ENCODE results near the gene SLC4A3.

SLC4A3 gene

DNA sequence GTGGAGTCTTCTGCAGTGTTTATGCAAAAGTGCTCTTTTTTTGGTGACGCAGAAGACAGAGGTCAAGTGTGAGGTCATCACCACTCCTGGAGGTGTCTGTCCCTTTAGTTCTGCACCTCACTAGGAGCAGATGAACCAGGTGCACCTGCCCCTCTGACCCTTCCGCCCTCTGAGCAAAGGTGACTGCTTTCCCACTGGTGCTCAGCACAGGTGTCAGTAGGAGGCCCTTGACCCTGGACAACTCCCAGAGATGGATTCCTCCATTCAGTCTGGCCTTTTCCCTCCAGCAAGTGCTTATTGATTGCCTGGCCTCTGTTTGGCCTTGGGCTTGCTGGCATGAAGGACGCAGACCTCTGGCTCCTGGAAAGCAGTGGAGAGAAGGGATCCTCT lies 8.7 kb upstream of the SLC4A3 start:
- 100% methylated on average over 2 of the region's 3 CpGs for WGBS (ENCODE audit: insufficient coverage)
- POLR2A ChIA-PET: no interaction called here
- CTCF ChIA-PET: no interaction called here

GRCh38 chr2:219619235-219619634 lies 8.2 kb upstream of the SLC4A3 start:
- 100% methylated on average over 1 of the region's 4 CpGs for WGBS (ENCODE audit: insufficient coverage)
- DNase-seq: no peak
- Histone ChIP-seq H3K36me3 (ENCODE audit: control insufficient read depth in 4 of 4, insufficient read depth in 4 of 4, low read length in 3 of 4) (peaks cover 7 to 23% (median 17%) of the 10 kb centered on the region in 4 experiments), H3K4me3 (ENCODE audit: control insufficient read depth in 1 of 7, extremely low read depth in 1 of 7, insufficient read depth in 4 of 7, low read depth in 2 of 7, low read length in 6 of 7) (no peak overlapping the region), H3K4me1 (ENCODE audit: control extremely low read depth in 1 of 4, control insufficient read depth in 4 of 4, insufficient read depth in 4 of 4, low read length in 3 of 4) (no peaks in the 10 kb centered on the region), H3K27me3 (replicated peaks in 2 of 5; ENCODE audit: control insufficient read depth in 4 of 5, insufficient read depth in 5 of 5, low read length in 4 of 5) (peaks cover 0 to 3% (median 0%) of the 10 kb centered on the region in 5 experiments), H3K27ac (ENCODE audit: insufficient read depth in 1 of 2, low read depth in 1 of 2, low read length in 2 of 2, poor library complexity in 1 of 2, severe bottlenecking in 2 of 2) (no peak overlapping the region), H3K9me3 (ENCODE audit: control extremely low read depth in 1 of 5, control insufficient read depth in 4 of 5, insufficient read depth in 2 of 5, low read depth in 1 of 5, low read length in 4 of 5) (no peaks in the 10 kb centered on the region)
- ChIA-PET POLR2A (no interaction called here), CTCF (interaction anchor here (1.0 to 1.2 kb wide), 2 partner anchors 45 to 77 kb away, joined by 3 to 5 read pairs; no protein-coding TSS in a partner anchor)

More for the DNA sequence above, 8.7 kb upstream of the SLC4A3 start:
- DNase-seq: no peak
- Histone ChIP-seq H3K4me1 (ENCODE audit: control extremely low read depth in 1 of 4, control insufficient read depth in 4 of 4, insufficient read depth in 4 of 4, low read length in 3 of 4) (no peaks in the 10 kb centered on the region), H3K9me3 (ENCODE audit: control extremely low read depth in 1 of 5, control insufficient read depth in 4 of 5, insufficient read depth in 2 of 5, low read depth in 1 of 5, low read length in 4 of 5) (no peaks in the 10 kb centered on the region), H3K27me3 (replicated peaks in 2 of 5; ENCODE audit: control insufficient read depth in 4 of 5, insufficient read depth in 5 of 5, low read length in 4 of 5) (no peaks in the 10 kb centered on the region), H3K27ac (ENCODE audit: insufficient read depth in 1 of 2, low read depth in 1 of 2, low read length in 2 of 2, poor library complexity in 1 of 2, severe bottlenecking in 2 of 2) (no peak overlapping the region), H3K4me3 (ENCODE audit: control insufficient read depth in 1 of 7, extremely low read depth in 1 of 7, insufficient read depth in 4 of 7, low read depth in 2 of 7, low read length in 6 of 7) (no peak overlapping the region), H3K36me3 (ENCODE audit: control insufficient read depth in 4 of 4, insufficient read depth in 4 of 4, low read length in 3 of 4) (peaks cover 7 to 26% (median 19%) of the 10 kb centered on the region in 4 experiments)

DNA sequence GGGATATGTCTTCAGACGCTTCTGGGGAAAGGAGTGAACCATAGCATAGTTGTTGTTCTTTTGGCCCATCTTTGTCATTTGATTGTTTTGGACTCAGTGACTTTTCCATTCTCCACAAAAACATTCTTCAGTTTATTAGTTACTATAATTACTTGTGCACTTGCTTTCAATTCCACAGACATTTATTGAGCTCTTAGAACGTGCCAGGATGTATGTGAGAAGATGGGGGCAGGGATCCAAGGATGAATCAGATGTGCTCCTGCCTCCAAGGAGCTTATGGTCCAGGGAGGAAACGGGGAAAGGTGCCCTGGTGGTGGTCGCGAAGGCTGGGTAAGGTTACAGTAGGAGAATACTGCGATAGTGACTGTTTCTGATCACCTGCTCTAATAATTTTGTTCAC lies 6.9 kb upstream of the SLC4A3 start:
- ChIA-PET CTCF (interaction anchor here (1.2 to 1.3 kb wide), 2 partner anchors 9 to 47 kb away, joined by 4 to 5 read pairs; no protein-coding TSS in a partner anchor), POLR2A (no interaction called here)
- Histone ChIP-seq H3K27ac (ENCODE audit: insufficient read depth in 1 of 2, low read depth in 1 of 2, low read length in 2 of 2, poor library complexity in 1 of 2, severe bottlenecking in 2 of 2) (no peak overlapping the region), H3K4me3 (ENCODE audit: control insufficient read depth in 1 of 7, extremely low read depth in 1 of 7, insufficient read depth in 4 of 7, low read depth in 2 of 7, low read length in 6 of 7) (no peak overlapping the region), H3K36me3 (ENCODE audit: control insufficient read depth in 4 of 4, insufficient read depth in 4 of 4, low read length in 3 of 4) (peaks cover 3 to 12% (median 9%) of the 10 kb centered on the region in 4 experiments), H3K9me3 (ENCODE audit: control extremely low read depth in 1 of 5, control insufficient read depth in 4 of 5, insufficient read depth in 2 of 5, low read depth in 1 of 5, low read length in 4 of 5) (no peaks in the 10 kb centered on the region), H3K4me1 (ENCODE audit: control extremely low read depth in 1 of 4, control insufficient read depth in 4 of 4, insufficient read depth in 4 of 4, low read length in 3 of 4) (no peaks in the 10 kb centered on the region), H3K27me3 (replicated peaks in 2 of 5; ENCODE audit: control insufficient read depth in 4 of 5, insufficient read depth in 5 of 5, low read length in 4 of 5) (peaks cover 0 to 8% (median 2%) of the 10 kb centered on the region in 5 experiments)
- no peak for DNase-seq
- 95% methylated on average over 5 of the region's 6 CpGs for WGBS (ENCODE audit: insufficient coverage)

DNA sequence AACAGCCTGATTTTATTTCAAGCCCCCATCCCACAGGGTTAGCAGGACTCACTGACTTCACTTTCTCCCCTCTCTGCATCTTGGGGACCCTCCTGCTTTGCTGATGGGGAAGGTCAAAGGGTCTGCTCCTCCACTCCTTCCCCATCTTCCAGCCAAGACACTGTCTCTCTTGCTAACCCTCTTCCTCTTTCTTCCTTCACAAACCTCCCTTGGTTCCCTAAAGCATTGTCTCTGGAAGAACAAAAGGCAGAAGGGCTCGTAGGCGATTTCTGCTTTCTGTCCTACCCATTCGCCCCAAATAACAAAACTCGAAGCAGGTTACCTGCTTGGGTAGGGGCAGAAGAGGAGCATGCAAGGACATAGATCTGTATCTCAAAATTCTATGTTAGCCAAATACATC lies 5.5 kb upstream of the SLC4A3 start:
- no peaks in the 10 kb centered on the region for H3K36me3 ChIP-seq (ENCODE audit: control insufficient read depth in 4 of 4, insufficient read depth in 4 of 4, low read length in 3 of 4)
- no peaks in the 10 kb centered on the region for H3K4me1 ChIP-seq (ENCODE audit: control extremely low read depth in 1 of 4, control insufficient read depth in 4 of 4, insufficient read depth in 4 of 4, low read length in 3 of 4)
- no peak overlapping the region for H3K27ac ChIP-seq (ENCODE audit: insufficient read depth in 1 of 2, low read depth in 1 of 2, low read length in 2 of 2, poor library complexity in 1 of 2, severe bottlenecking in 2 of 2)
- no peak overlapping the region for H3K4me3 ChIP-seq (ENCODE audit: control insufficient read depth in 1 of 7, extremely low read depth in 1 of 7, insufficient read depth in 4 of 7, low read depth in 2 of 7, low read length in 6 of 7)
- ChIA-PET CTCF (interaction anchor here (1.2 kb wide), 1 partner anchor 27 kb away, joined by 3 read pairs; no protein-coding TSS in a partner anchor), POLR2A (no interaction called here)
- DNase-seq: no peak
- WGBS (ENCODE audit: insufficient coverage): 96% methylated on average over 3 of the region's 4 CpGs
- H3K27me3 ChIP-seq (replicated peaks in 2 of 5; ENCODE audit: control insufficient read depth in 4 of 5, insufficient read depth in 5 of 5, low read length in 4 of 5): peaks cover 0 to 14% (median 11%) of the 10 kb centered on the region in 5 experiments
- H3K9me3 ChIP-seq (ENCODE audit: control extremely low read depth in 1 of 5, control insufficient read depth in 4 of 5, insufficient read depth in 2 of 5, low read depth in 1 of 5, low read length in 4 of 5): no peaks in the 10 kb centered on the region

DNA sequence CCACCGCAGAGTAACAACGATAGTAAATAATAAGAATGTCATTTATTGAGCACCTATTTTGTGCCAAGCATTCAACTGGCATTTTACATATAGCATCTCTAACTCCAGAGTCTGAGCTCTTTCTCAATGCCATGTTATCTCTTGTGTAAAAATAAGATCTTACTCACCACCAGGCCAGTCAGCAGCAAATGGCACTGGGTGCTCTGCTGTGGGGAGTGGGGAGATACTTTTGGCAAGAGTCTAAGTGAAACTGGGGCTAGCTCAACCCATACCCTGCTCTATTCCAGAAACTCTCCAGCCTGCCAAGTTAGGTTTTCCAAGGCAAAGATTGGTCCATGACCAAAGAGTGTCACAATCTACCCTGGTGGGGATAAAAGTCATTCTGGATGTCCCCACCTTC lies 5.0 kb upstream of the SLC4A3 start:
- H3K9me3 ChIP-seq (ENCODE audit: control extremely low read depth in 1 of 5, control insufficient read depth in 4 of 5, insufficient read depth in 2 of 5, low read depth in 1 of 5, low read length in 4 of 5): no peaks in the 10 kb centered on the region
- no peaks in the 10 kb centered on the region for H3K36me3 ChIP-seq (ENCODE audit: control insufficient read depth in 4 of 4, insufficient read depth in 4 of 4, low read length in 3 of 4)
- POLR2A ChIA-PET: no interaction called here
- WGBS (ENCODE audit: insufficient coverage): no CpG with 5 or more reads among the region's 2 CpGs
- H3K4me3 ChIP-seq (ENCODE audit: control insufficient read depth in 1 of 7, extremely low read depth in 1 of 7, insufficient read depth in 4 of 7, low read depth in 2 of 7, low read length in 6 of 7): no peak overlapping the region
- no peak overlapping the region for H3K27ac ChIP-seq (ENCODE audit: insufficient read depth in 1 of 2, low read depth in 1 of 2, low read length in 2 of 2, poor library complexity in 1 of 2, severe bottlenecking in 2 of 2)
- no peak for DNase-seq
- CTCF ChIA-PET: interaction anchor here (0.8 to 1.2 kb wide), 2 partner anchors 27 to 62 kb away, joined by 3 read pairs; no protein-coding TSS in a partner anchor
- peaks cover 0 to 16% (median 15%) of the 10 kb centered on the region in 5 experiments for H3K27me3 ChIP-seq (replicated peaks in 2 of 5; ENCODE audit: control insufficient read depth in 4 of 5, insufficient read depth in 5 of 5, low read length in 4 of 5)
- H3K4me1 ChIP-seq (ENCODE audit: control extremely low read depth in 1 of 4, control insufficient read depth in 4 of 4, insufficient read depth in 4 of 4, low read length in 3 of 4): peaks cover 0 to 2% (median 0%) of the 10 kb centered on the region in 4 experiments

DNA sequence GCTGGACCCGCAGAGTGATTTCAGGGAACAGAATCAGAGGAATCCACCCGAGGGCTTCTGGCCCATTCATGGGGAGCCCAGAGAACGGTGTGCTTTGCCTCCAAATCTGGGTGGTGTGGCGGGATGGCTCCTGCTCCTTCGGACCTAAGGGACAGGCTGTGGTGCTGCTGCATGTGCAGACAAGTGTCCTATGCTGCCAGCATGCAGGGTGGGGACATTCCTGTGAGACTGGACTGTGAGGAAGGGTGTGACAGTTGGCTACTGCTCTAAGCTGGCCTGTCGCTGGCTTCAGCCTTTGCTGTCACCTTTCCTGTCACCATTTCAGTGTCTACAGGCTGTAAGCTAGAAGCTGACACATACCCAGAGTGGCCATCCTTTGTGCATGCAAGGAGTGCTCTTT lies 2.9 kb upstream of the SLC4A3 start:
- POLR2A ChIA-PET: no interaction called here
- no peak for DNase-seq
- no peaks in the 10 kb centered on the region for H3K36me3 ChIP-seq (ENCODE audit: control insufficient read depth in 4 of 4, insufficient read depth in 4 of 4, low read length in 3 of 4)
- no peak overlapping the region for H3K4me3 ChIP-seq (ENCODE audit: control insufficient read depth in 1 of 7, extremely low read depth in 1 of 7, insufficient read depth in 4 of 7, low read depth in 2 of 7, low read length in 6 of 7)
- WGBS (ENCODE audit: insufficient coverage): 93% methylated on average over 5 of the region's 6 CpGs
- no peak overlapping the region for H3K27ac ChIP-seq (ENCODE audit: insufficient read depth in 1 of 2, low read depth in 1 of 2, low read length in 2 of 2, poor library complexity in 1 of 2, severe bottlenecking in 2 of 2)
- H3K27me3 ChIP-seq (replicated peaks in 2 of 5; ENCODE audit: control insufficient read depth in 4 of 5, insufficient read depth in 5 of 5, low read length in 4 of 5): peaks cover 0 to 31% (median 17%) of the 10 kb centered on the region in 5 experiments
- peaks cover 0 to 23% (median 19%) of the 10 kb centered on the region in 4 experiments for H3K4me1 ChIP-seq (ENCODE audit: control extremely low read depth in 1 of 4, control insufficient read depth in 4 of 4, insufficient read depth in 4 of 4, low read length in 3 of 4)
- CTCF ChIA-PET: no interaction called here
- H3K9me3 ChIP-seq (ENCODE audit: control extremely low read depth in 1 of 5, control insufficient read depth in 4 of 5, insufficient read depth in 2 of 5, low read depth in 1 of 5, low read length in 4 of 5): no peaks in the 10 kb centered on the region

DNA sequence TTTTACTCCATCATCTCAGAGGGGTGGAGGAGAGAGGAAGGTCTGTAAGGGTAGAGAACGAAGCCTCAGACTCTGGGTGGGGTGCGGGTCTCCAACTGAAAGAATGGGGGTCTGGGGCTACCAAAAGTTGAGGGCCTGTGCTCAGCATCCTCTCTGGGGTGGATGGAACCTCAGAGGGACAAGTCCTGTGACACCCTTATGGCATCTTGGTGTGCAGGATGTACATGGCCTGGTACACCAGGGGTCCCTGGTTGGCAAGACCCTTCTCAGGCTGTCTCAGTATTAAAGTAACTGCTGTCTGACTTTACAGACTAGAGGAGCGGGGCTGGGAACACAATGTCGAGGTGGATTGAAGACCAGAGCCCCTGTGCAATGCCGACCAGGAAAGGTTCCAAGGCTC lies 2.3 kb upstream of the SLC4A3 start:
- Histone ChIP-seq H3K4me1 (ENCODE audit: control extremely low read depth in 1 of 4, control insufficient read depth in 4 of 4, insufficient read depth in 4 of 4, low read length in 3 of 4) (peaks cover 0 to 23% (median 19%) of the 10 kb centered on the region in 4 experiments), H3K9me3 (ENCODE audit: control extremely low read depth in 1 of 5, control insufficient read depth in 4 of 5, insufficient read depth in 2 of 5, low read depth in 1 of 5, low read length in 4 of 5) (no peaks in the 10 kb centered on the region), H3K27me3 (replicated peaks in 2 of 5; ENCODE audit: control insufficient read depth in 4 of 5, insufficient read depth in 5 of 5, low read length in 4 of 5) (peaks cover 0 to 31% (median 17%) of the 10 kb centered on the region in 5 experiments), H3K36me3 (ENCODE audit: control insufficient read depth in 4 of 4, insufficient read depth in 4 of 4, low read length in 3 of 4) (no peaks in the 10 kb centered on the region), H3K27ac (ENCODE audit: insufficient read depth in 1 of 2, low read depth in 1 of 2, low read length in 2 of 2, poor library complexity in 1 of 2, severe bottlenecking in 2 of 2) (no peak overlapping the region), H3K4me3 (ENCODE audit: control insufficient read depth in 1 of 7, extremely low read depth in 1 of 7, insufficient read depth in 4 of 7, low read depth in 2 of 7, low read length in 6 of 7) (no peak overlapping the region)
- POLR2A ChIA-PET: no interaction called here
- WGBS (ENCODE audit: insufficient coverage): 100% methylated on average over 4 of the region's 5 CpGs
- CTCF ChIA-PET: interaction anchor here (0.7 to 1.7 kb wide), 2 partner anchors 9 to 24 kb away, joined by 3 read pairs; no protein-coding TSS in a partner anchor
- no peak for DNase-seq
